GM21576 (cell line): ENCODE data around the gene KCTD15.

ENCODE experiments used
- ATAC-seq: cut with Tn5 transposase; IDR thresholded peaks from one replicate; pipeline ENCODE4 v1.9.1; 2021; ENCODE audit warnings: mild to moderate bottlenecking, moderate library complexity; ENCODE audit not compliant: unreplicated experiment

The KCTD15 gene

GRCh38 chr19:33795370-33796163, 1.1 kb upstream of the KCTD15 start:
- no peak for ATAC-seq

DNA sequence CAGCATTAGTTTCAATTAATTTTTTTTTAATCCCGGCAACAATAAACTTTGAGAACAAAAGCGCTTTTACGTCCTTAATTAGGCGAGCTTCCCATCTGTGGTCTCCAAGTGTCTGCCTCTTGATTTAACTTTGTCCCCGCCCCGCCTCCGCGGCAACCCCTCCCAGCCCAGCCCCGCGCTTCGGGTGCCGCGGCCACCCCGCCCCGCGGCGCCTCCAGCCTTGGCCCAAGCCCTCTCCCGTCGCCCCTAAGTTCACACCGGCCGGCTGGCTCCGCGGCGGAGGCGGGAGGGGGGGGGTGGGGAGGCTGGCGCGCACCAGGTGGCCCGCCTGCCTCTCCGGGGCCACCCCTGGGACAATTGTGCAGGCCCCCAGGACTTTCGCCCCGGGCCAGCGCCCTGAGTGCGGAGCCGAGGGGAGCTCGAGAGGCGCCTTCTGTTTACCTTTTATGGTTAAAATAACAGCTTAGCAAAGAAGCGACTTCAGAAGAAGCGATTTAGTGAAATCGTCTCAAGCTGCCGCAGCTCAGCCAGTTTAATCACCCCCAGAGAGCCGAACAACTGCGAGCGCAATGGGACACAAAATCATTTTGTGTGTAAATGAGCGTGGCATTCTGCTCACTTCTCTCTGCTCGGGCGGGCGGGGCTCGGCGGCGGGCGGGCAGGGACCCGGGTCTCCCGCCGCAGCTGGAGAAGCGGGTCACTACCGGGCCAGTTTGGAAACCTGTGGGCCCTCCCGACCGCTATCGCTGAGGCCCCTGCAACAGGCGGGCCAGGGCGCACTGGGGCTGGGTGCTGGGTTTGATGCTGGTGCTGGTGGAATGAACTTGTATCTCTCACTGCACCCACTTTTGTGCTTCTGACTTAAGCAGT, 1.4 kb downstream of the KCTD15 start:
- no peak for ATAC-seq

GRCh38 chr19:33798681-33799111, 2.0 kb downstream of the KCTD15 start:
- no peak for ATAC-seq

DNA sequence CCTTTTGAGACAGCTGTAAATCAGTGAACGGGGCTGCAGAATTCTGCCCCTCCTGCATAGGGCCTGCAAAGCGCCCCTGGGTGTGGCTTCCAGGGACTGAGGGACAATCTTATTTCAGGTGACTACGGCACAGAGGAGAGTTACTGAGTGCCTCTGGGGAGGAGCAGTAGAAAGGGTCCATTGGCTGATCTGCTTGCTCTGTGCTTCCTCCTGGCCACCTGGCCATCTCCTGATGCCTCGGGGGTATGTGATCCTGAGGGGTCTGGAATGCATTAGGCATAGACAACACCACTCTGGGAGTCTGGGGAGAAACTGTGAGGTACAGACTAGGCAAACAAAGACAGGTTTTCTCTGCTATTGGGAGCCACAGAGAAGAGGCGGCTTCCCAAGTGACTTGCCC, 2.8 kb downstream of the KCTD15 start:
- no peak for ATAC-seq

DNA sequence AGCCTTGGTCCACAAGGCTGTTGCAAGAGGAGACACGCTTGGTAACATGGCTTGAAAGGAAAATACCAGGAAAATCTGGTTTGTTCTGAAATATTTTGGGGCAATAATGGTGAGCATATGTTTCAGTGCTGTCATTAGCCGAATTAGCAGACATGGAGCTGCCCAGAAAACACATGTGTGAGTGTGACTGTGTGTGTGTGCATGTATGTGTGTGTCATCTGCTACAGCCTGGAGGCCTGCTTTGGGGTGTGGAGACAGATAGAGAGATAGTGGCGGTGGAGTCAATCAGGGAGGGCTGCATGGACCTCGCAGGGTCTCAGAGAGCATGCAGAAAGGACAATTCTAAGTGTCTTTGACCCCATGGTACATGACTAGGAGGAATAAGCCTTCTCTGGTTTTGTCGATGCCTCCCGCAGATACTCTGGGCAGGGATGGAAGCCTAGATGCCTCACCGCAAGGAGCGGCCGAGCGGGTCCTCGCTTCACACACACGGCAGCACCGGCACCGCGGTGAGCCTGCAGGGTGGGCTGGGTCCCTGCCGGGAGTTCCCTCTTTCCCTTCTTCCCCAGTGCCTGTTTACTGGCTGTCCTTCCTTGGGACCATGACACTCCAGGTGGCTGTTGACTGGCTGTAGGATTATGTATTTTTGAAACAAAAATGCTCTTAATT, 3.5 kb downstream of the KCTD15 start:
- no peak for ATAC-seq

DNA sequence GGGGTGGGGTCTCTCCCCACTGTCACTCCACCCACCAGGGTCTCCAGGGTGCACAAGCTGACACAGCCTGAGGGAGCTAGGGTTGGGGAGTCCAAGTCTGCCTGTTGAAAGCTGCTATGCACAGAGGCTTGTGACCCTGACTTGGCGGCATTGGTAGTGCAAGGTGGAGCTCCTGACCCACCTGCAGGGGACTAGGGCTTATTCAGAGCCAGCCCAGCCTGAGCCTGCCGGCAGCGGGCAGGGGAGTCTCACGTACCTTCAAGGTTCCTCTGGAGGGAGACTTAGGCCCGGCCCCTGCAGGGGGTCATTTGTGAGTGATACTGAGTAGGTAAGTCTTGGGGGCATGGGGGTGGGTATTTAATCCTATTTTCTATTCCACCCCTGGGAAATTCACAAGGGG, 4.7 kb downstream of the KCTD15 start:
- ATAC-seq: no peak

- ATAC-seq: no peak
These were observed 5.3 kb downstream of the KCTD15 start for GRCh38 chr19:33802001-33802400.

- ATAC-seq: no peak
These were observed 6.1 kb downstream of the KCTD15 start for GRCh38 chr19:33802801-33803200.

DNA sequence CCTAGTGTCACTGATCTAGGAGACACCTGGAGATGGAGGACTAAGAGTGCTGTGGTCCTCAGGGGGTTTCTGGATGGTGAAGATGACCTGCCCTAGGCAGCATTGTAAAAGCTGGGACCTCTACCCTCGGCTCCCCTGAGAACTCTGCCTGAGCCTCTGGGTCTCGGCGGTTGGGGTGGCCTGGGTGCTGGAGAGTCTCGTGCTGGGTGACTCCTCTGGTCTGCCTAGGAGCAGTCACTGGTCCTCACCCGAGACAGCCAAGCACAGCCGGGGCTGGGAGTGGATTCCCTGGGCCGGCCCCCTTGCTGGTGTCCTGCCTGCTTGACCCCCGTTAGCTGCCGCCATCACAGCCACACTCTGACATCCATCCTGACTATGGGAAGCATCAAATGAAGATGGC, 6.7 kb downstream of the KCTD15 start:
- no peak for ATAC-seq

DNA sequence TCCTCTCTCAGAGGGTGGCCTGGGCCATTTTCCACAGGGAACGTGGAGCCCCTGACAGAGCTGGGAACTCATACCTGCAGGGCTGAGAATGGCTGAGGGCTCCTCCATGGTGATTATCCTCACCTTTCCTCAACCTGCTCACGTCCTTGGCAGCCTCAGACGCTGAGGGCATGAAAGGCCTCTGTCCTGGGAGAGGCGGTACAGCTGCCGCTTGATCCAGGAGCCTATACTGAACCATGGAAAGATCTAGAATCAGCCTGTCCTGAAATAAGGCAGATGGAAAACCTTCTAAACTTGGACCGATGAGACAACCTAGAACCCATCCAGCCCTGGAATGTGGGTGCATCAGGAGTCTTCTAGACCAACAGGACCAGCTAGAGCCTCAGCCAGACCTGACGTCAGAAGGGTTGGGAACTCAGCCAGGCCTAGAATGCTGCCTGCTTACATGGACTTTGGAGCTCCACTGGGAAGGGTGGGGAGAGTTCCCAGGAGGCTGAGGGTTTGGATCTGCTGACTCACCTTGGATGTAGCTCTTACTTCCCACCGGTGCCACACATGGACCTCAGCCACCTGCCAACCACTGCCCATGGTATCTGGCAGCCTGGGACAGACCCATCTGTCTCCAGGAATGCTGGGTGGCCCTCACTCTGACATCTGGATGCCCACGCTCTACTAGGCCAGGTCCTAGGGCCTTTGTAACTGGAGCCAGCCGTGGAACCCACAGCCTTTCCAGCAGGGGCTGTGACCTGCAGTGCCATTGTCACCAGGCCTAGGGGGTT, 7.5 kb downstream of the KCTD15 start:
- no peak for ATAC-seq

- ATAC-seq: no peak
These were observed 8.6 kb downstream of the KCTD15 start for GRCh38 chr19:33805313-33805712.

- no peak for ATAC-seq
These were observed 9.3 kb downstream of the KCTD15 start for GRCh38 chr19:33805840-33806433.

GRCh38 chr19:33806434-33806881, 9.8 kb downstream of the KCTD15 start:
- no peak for ATAC-seq

DNA sequence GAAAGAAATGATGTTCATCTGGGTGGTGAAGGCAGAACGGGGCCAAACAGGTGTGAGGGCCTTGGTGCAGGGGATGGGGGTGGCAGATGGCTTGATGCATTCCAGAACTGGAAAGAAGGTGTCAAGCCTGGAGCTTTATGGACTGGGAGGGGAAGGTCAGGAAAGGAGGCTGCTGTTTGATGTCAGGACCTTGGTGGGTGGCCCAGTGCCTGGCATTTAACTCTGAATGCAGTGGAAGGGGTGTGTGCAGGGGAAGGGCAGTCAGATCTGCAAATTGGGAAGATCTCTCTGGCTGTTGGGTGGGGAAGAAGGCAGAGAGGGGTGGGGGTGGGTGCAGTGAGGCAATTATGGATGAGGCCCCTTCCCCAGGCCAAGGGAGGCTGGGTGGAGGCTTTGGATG, 11.7 kb downstream of the KCTD15 start:
- no peak for ATAC-seq

DNA sequence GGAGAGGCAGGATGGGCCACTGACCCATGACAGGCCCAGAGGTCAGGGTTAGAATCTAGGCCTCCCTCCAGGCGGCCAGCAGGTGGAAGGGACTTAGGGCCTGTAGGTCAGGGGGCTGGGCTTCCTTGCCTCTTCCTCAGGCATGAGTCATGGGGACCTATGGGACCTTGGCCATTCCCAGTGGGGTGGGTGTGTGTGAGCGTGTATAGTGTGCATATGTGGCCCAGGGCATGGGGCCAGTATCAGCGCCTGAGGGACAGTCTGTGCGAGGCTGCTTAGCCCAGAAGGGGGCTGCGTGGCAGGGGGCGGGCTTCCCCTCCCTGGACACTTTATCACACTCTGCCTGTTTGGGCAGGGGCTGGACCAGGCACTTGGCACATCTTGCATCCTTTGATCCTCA, 13.3 kb downstream of the KCTD15 start:
- ATAC-seq: no peak

DNA sequence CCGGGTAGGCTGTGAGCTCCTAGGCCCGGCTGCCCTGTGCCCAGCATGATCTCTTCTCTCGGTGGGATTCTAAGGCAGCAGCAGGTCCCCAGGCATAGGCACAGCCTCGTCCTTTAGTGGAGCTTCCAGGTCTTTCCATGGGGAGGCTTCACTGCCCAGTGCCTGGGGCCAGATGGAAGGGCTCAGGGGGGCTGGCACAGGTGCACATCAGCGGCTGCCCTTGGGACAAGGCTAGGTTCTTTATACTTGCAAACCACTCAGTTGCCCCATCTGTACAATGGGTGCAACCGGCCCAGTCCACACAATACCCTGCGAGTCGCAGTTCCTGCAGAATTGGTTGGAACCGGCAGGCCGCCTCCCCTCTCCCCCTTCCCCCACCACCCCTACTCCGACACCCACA, 14.2 kb downstream of the KCTD15 start:
- ATAC-seq: no peak

GRCh38 chr19:33811246-33811645, 14.6 kb downstream of the KCTD15 start:
- ATAC-seq: no peak

DNA sequence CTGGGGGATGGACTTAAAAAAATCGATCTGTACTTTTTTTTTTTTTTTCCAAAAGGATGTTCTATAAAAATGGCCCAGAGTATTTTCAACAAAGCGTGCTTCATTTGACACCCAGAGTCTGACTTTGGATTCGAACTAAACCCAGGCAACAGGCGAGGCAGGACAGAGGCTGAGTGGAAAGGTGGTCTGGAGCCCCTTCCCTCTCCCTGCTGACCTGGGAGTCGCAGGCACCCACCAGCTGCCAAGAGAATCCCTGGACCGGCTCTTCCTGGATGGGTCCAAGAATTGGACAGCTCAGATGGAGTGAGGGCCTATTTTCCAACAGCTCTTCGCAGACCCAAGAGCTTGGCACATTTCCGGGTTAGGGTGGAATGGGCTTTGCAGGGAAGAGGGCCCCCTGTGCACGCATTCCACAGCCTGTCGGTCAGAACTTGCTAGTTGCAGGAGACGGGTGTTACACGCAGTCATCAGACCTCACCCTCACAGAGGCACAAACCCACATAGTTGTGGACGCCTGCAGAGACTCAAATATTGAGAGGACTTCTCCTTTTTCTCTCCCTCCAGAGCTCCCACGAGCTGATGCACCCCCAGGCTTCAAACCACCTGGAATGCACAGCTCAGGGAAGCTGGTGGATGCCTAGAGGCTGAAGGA, 15.2 kb downstream of the KCTD15 start:
- ATAC-seq: no peak

GRCh38 chr19:33812388-33813330, 16.0 kb downstream of the KCTD15 start:
- no peak for ATAC-seq
